NCI-H460 (cell line): ENCODE results near the gene ST14. TPM values are rescaled to one million over a fixed set of nuclear protein-coding genes. Genes with fewer than 3 reads are reported as not detected.

ENCODE experiments used
- DNase-seq: peaks from one replicate; pipeline ENCODE4 v3.0.0-alpha.2; 2016; ENCODE audit warnings: low read depth; ENCODE audit errors: extremely low read depth
- polyA plus RNA-seq: library from polyadenylated mRNA; depleted of rRNA; stranded (reverse); fragments of >200 nt; gene quantifications from 2 replicates; pipeline ENCODE4 v1.2.3, GENCODE V29; 2014; cell fraction: nucleus; rRNA removed
- total RNA-seq: library from RNA; depleted of rRNA; stranded (reverse); fragments of >200 nt; shearing (Covaris generic); gene quantifications from 2 replicates; pipeline ENCODE4 v1.2.3, GENCODE V29; 2014; rRNA removed

The ST14 gene
- total RNA-seq = not detected in 2 replicates
- not detected in 2 replicates for polyA plus RNA-seq

DNA sequence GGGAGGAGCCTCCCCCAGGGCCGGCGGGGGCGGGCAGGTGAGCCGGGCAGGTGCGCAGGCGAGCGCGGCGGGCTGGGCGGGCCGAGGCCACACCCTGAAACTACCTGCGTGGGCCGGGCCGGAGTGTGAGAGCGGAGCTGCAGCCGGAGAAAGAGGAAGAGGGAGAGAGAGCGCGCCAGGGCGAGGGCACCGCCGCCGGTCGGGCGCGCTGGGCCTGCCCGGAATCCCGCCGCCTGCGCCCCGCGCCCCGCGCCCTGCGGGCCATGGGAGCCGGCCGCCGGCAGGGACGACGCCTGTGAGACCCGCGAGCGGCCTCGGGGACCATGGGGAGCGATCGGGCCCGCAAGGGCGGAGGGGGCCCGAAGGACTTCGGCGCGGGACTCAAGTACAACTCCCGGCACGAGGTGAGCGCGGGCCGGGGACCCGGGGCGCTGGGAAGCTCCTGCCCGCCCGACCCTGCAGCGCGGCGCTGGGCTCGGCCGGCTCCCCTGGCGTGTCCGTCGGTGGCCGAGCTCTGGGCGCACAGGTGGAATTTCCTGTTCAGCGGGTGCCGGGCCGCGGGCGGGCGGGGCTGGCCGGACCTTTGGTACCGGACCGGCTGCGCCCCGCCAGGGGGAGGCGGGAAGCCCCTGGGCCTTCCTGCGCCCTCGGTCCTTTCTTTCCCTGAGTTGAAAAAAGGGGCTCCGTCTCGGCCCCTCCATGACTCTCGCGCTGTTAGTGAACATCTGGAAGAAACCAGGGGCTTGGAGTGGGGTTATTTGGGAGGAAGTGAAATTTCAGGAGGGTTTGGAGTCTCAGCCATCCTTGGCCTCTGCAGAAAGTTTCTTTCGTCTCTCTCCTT lies at the start of gene ST14:
Gene ST14 (plus strand): TSS at position 126 of the 841 bp plus-strand sequence. CDS start 198 bp downstream, at position 324.
- DNase-seq = no peak

- DNase-seq = no peak
Observed at GRCh38 chr11:130110339-130111108, 49.1 kb upstream of the ST14 start.

DNA sequence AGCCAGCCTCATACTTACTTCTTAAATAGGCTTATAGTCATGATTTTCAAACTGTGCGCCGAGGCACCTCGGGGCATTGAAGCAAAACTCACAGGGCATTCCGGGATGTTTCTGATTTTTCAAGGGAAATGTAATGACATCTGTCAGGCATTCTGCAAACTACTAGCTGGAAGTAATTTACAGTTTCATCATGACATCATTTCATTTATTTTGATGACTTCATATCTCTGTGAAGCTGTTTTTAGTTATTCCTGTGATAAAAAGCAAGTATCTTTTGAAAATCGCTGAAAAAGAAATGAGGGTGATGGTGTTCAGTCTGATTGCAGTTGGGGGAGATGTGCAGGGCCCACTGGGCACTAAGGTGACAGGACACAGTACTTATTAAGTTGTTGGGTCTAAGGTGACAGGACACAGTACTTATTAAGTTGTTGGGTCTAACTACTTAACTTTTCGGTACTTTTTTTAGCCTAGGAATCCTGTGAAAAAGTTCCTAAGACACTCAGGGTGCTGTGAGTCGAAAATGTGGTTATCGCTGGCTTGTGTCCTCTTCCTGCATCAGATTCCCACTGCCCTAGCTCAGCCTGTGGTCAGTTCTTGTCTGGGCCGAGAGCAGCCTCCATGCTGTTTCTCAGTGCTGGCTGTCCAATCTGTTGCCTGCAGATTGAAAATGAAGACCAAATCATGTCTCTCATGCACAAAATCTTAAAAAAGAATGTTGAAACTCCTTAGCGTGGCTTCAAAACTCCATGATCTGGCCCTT lies 47.3 kb upstream of the ST14 start:
- no peak for DNase-seq

DNA sequence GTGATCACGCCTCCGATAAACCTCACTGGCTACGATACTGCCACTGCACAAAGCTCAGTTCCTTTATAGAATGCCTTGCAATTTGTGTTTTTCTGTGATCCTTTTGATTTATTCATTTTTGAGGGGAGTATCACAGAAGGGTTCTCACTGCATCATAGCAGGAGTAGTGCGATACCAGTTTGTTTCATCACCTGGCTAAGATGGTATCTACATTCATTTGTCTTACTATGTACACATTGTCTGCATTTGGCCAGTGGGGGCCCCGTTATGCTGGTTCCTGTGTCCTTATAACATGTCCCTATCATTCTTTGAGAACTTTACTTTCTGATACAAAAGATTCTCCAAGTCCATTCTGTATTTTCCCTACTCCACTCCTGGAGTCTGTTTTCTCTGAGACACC lies 45.3 kb upstream of the ST14 start:
- no peak for DNase-seq

GRCh38 chr11:130114726-130115125 lies 44.9 kb upstream of the ST14 start:
- no peak for DNase-seq

GRCh38 chr11:130115218-130115617 lies 44.4 kb upstream of the ST14 start:
- no peak for DNase-seq

DNA sequence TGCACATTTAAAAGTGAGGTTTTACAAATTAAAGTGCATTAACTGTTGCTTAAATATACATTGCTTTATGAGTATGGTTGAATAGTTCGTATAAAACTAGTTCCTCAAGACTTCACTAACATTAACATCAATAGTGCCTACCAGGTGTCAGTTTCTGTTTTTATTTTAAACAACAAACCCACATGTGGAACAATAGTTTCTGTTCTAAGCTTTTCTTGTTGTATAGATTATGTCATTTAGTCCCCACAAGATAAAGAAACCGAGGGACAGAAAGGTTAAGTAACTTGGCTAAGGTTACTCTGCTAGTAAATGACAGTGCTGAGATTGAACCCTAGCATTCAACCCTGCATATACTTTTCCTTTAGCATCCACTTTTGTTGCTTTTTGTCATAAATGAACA lies 41.4 kb upstream of the ST14 start:
- DNase-seq = no peak

GRCh38 chr11:130118636-130119387 lies 40.8 kb upstream of the ST14 start:
- no peak for DNase-seq

DNA sequence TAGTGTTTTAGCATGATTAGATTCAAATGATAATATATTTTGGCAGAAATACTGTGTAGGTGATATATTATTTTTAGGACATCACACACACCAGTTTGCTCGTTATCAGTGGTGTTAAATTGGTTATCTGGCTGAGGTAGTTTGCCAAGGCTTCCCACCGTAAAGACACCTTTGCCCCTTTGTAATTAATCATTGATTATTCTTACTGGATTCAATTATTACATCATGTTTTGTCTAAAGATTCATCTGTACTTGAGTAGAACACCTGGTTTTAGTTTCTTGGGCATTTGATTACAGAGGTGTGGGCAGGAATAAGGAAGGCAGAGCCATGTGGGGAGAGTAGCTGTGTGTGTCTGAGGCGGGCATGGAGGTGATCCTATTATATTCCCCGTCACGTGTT lies 39.5 kb upstream of the ST14 start:
- no peak for DNase-seq

DNA sequence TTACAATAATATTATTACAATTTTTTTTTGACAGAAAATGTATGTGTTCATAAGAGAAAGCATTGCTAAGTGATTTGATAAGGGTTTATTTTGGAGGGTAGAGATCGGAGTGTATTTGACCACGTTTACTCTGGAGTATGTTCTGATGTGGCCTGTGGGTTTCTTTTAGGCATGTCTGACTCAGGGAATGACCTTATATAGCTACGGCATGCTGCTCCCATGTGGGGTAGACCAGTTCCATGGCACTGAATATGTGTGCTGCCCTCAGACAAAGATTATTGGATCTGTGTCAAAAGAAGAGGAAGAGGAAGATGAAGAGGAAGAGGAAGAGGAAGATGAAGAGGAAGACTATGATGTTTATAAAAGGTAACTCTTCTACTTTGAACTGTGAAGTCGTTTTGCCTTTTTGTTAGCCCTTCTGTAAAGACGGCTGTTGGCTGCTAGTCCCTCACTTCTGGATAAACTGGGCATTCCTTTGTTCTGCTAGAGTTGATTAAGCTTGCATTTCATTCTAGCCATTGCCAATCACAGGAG lies 38.1 kb upstream of the ST14 start:
- DNase-seq = no peak

DNA sequence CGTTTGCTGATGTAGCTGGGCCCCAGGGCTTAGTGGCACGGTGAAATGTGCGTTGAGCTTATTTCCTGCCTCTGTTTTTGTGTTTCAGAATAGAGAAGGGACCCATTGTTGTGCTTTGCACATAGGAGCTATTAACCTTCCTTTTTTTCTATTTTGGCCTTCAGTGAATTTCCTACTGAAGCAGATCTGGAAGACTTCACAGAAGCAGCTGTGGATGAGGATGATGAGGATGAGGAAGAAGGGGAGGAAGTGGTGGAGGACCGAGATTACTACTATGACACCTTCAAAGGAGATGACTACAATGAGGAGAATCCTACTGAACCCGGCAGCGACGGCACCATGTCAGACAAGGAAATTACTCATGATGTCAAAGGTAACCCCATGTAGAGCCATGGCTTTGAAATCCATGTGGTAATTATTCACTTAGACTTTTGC lies 37.4 kb upstream of the ST14 start:
- no peak for DNase-seq

DNA sequence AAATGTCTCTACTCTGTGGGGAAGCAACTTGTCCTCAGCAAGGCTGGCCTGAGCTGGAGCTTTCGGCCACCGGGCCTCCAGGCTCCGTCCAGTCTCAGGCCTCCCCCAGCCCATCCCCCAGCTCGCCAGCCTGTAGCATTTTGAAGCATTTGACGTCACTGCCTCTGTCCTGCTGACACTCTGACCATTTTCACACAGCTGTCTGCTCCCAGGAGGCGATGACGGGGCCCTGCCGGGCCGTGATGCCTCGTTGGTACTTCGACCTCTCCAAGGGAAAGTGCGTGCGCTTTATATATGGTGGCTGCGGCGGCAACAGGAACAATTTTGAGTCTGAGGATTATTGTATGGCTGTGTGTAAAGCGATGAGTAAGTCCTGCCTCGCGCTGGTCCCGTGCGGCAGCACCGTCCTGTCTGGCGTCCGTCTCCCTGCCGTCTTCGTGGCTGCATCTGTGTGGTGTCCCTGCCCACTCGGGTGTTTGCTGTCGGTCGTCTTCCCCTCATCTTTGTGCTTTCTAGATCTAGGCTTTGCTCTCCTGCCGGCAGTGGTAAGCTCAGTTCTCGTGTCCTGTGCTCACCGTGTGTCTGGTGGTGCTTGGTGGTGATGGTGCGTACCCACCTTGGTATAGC lies 36.1 kb upstream of the ST14 start:
- DNase-seq = peak; percentile 80

DNA sequence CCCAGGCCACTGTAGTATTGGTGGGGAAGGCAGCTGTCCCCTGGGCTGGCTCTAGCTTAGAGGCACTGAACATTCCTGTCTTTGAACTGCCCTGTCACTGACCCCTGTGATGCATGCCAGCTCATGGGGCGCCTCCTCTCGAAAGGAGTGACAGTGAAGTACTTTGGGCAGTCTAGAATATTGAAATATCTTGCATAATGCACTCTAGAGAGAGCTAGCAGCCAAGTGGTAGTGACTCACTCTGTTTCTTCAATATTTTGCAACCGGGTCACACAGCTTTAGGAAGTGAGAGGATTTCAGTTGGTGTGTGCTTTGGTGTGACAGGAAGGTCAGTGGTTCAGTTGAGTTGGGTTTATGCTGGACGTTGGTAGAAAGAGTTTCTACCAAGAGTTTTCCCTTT lies 35.5 kb upstream of the ST14 start:
- peak; percentile 93 for DNase-seq

DNA sequence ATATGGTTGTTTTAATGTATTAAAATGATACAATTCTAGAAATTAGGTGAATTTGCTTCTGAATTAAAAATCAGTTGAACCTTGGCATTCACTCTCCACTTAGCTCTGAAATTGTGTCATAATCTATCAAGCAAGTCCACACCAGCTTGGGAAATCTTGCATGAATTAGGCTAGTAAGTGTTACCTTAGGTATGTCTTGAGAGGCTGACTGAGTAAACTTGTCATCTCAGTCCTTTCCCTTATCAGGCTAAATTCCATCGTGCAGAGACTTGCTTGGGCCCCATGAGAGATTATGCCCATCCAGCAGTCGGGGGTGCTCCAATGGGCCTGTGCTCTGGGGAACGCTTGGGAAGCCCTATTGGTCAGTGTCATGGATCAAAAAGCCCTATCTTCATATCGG lies 33.9 kb upstream of the ST14 start:
- no peak for DNase-seq

- DNase-seq = no peak
Observed at GRCh38 chr11:130126516-130126915, 33.1 kb upstream of the ST14 start.

DNA sequence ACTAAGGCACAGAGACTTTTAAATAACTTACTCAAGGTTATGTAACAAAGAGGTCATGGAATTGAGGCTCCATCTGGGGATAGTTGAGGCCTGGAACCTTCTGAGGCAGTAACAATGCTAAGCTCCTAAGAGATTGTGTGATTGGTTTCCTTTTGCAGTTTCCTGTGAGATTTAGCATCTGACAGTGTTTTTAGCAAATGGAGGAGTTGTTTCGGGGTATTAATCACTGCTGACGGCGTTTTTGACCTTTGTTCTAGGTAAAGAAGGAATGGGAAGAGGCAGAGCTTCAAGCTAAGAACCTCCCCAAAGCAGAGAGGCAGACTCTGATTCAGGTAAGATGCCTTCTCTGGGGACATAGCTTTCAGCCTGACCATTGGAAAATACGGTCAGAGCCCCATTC lies 32.1 kb upstream of the ST14 start:
- DNase-seq = peak; percentile 9

GRCh38 chr11:130128626-130129025 lies 31.0 kb upstream of the ST14 start:
- no peak for DNase-seq

GRCh38 chr11:130129922-130130321 lies 29.7 kb upstream of the ST14 start:
- no peak for DNase-seq
